ENCODE data around the gene SOX6. TPM values are rescaled to one million over a fixed set of nuclear protein-coding genes. Genes with fewer than 3 reads are reported as not detected.

Gene SOX6
- total and polyA plus RNA-seq, 2 experiments from 2014 or later: 0.03 to 0.66 TPM

DNA sequence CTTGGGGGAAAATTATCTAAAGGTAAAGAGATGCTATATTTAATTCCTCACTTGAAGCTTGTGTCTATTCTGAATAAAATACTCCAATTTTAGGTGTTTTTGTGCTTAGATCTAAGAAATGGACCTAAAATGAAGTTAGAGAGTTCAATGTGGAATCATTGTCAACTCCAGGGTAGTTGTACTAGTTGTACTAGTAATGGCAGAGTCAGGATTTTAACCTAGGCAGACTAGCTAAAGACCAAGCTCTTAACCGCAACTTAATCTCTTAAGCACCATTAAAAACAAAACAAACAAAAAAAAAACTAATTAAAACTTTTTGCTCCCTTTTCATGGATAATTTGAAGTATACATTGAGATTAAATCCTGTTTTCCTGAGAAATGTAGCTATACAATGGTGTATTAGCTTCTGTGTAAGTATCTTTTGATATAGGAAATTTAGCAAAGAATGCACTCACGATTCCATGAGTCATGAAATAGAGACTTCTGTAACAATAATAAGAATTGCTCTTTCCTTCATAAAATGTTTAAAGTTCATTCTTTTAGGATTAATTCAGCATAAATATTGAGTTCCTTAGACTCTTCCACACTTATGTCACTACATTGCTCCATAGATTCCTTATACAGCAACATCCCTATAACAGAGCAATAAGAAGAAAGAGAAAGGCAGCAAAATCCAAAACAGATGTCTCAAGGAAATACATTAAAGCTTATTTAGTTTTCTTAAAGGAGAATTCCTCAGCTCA lies 26.5 kb upstream of the SOX6 start:
- peaks cover 7% of the 10 kb centered on the region; the same call in 1 of the 2 replicates for H3K4me1 ChIP-seq (ENCODE audit: insufficient read depth)
- no peak overlapping the region for H3K27ac Mint-ChIP-seq

GRCh38 chr11:16382186-16382585 lies 25.8 kb upstream of the SOX6 start:
- no peaks in the 10 kb centered on the region for H4K20me1 ChIP-seq (replicated peaks; ENCODE audit: insufficient read depth)
- no peaks in the 10 kb centered on the region for H3K9me2 ChIP-seq (ENCODE audit: insufficient read depth)
- peaks cover 7% of the 10 kb centered on the region; the same call in 1 of the 2 replicates for H3K4me1 ChIP-seq (ENCODE audit: insufficient read depth)
- H3K36me3 Mint-ChIP-seq (ENCODE audit: low read depth): no peaks in the 10 kb centered on the region
- no peak overlapping the region for H3K4me3 Mint-ChIP-seq
- H3F3A ChIP-seq (replicated peaks; ENCODE audit: low read depth): no peaks in the 10 kb centered on the region
- H3K27ac Mint-ChIP-seq: no peak overlapping the region
- ATAC-seq: no peak
- no peak overlapping the region for H3K4me3 ChIP-seq
- no peaks in the 10 kb centered on the region for H3K27me3 ChIP-seq (ENCODE audit: insufficient read depth)
- no peak overlapping the region for H3K4me2 ChIP-seq
- no peak overlapping the region for H2AFZ ChIP-seq
- no peaks in the 10 kb centered on the region for H3K79me2 ChIP-seq (replicated peaks; ENCODE audit: insufficient read depth)
- no peak for DNase-seq (ENCODE audit: low spot score)
- no peak overlapping the region for H3K27ac ChIP-seq (ENCODE audit: low read depth)
- H3K36me3 ChIP-seq (ENCODE audit: insufficient read depth): no peaks in the 10 kb centered on the region
- no peaks in the 10 kb centered on the region for H3K9me3 Mint-ChIP-seq
- H3K4me1 Mint-ChIP-seq: no peaks in the 10 kb centered on the region; the same call in 2 of the 3 replicates
- H3K27me3 Mint-ChIP-seq (ENCODE audit: insufficient read depth, low read depth, poor library complexity): no peaks in the 10 kb centered on the region
- TF ChIP-seq STAT1 (IDR thresholded peaks at IDR 0.05; ENCODE audit: unreplicated experiment) (no peak), JUNB (IDR thresholded peaks at IDR 0.05; ENCODE audit: unreplicated experiment) (no peak)
- TF ChIP-seq, protein P1, sequence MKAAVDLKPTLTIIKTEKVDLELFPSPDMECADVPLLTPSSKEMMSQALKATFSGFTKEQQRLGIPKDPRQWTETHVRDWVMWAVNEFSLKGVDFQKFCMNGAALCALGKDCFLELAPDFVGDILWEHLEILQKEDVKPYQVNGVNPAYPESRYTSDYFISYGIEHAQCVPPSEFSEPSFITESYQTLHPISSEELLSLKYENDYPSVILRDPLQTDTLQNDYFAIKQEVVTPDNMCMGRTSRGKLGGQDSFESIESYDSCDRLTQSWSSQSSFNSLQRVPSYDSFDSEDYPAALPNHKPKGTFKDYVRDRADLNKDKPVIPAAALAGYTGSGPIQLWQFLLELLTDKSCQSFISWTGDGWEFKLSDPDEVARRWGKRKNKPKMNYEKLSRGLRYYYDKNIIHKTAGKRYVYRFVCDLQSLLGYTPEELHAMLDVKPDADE (IDR thresholded peaks at IDR 0.05): no peak

More for the DNA sequence above, 26.5 kb upstream of the SOX6 start:
- TF ChIP-seq ZNF331 (CRISPR knock-in tag; IDR thresholded peaks at IDR 0.05; ENCODE audit: low read depth): no peak
- TF ChIP-seq CREB1 (CRISPR knock-in tag; IDR thresholded peaks at IDR 0.05; ENCODE audit: low read depth): no peak
- no peak for TF ChIP-seq STAT1 (IDR thresholded peaks at IDR 0.05; ENCODE audit: unreplicated experiment)
- TF ChIP-seq, protein P2, sequence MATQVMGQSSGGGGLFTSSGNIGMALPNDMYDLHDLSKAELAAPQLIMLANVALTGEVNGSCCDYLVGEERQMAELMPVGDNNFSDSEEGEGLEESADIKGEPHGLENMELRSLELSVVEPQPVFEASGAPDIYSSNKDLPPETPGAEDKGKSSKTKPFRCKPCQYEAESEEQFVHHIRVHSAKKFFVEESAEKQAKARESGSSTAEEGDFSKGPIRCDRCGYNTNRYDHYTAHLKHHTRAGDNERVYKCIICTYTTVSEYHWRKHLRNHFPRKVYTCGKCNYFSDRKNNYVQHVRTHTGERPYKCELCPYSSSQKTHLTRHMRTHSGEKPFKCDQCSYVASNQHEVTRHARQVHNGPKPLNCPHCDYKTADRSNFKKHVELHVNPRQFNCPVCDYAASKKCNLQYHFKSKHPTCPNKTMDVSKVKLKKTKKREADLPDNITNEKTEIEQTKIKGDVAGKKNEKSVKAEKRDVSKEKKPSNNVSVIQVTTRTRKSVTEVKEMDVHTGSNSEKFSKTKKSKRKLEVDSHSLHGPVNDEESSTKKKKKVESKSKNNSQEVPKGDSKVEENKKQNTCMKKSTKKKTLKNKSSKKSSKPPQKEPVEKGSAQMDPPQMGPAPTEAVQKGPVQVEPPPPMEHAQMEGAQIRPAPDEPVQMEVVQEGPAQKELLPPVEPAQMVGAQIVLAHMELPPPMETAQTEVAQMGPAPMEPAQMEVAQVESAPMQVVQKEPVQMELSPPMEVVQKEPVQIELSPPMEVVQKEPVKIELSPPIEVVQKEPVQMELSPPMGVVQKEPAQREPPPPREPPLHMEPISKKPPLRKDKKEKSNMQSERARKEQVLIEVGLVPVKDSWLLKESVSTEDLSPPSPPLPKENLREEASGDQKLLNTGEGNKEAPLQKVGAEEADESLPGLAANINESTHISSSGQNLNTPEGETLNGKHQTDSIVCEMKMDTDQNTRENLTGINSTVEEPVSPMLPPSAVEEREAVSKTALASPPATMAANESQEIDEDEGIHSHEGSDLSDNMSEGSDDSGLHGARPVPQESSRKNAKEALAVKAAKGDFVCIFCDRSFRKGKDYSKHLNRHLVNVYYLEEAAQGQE (IDR thresholded peaks at IDR 0.05; ENCODE audit: unreplicated experiment): no peak
- TF ChIP-seq, protein P3, sequence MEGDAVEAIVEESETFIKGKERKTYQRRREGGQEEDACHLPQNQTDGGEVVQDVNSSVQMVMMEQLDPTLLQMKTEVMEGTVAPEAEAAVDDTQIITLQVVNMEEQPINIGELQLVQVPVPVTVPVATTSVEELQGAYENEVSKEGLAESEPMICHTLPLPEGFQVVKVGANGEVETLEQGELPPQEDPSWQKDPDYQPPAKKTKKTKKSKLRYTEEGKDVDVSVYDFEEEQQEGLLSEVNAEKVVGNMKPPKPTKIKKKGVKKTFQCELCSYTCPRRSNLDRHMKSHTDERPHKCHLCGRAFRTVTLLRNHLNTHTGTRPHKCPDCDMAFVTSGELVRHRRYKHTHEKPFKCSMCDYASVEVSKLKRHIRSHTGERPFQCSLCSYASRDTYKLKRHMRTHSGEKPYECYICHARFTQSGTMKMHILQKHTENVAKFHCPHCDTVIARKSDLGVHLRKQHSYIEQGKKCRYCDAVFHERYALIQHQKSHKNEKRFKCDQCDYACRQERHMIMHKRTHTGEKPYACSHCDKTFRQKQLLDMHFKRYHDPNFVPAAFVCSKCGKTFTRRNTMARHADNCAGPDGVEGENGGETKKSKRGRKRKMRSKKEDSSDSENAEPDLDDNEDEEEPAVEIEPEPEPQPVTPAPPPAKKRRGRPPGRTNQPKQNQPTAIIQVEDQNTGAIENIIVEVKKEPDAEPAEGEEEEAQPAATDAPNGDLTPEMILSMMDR (conservative IDR thresholded peaks at IDR 0.05; ENCODE audit: low read depth in 2 of 2): no peak
- no peak for TF ChIP-seq EZH2 (IDR thresholded peaks at IDR 0.05; ENCODE audit: low read depth, unreplicated experiment)
- no peaks in the 10 kb centered on the region for H3K27me3 Mint-ChIP-seq (ENCODE audit: insufficient read depth, low read depth, poor library complexity)
- H3K4me3 Mint-ChIP-seq: no peak overlapping the region
- Histone ChIP-seq H3K4me3 (no peak overlapping the region), H3F3A (replicated peaks; ENCODE audit: low read depth) (no peaks in the 10 kb centered on the region), H3K27me3 (ENCODE audit: insufficient read depth) (no peaks in the 10 kb centered on the region), H3K27ac (ENCODE audit: low read depth) (no peak overlapping the region), H3K36me3 (ENCODE audit: insufficient read depth) (no peaks in the 10 kb centered on the region), H3K4me2 (no peak overlapping the region), H2AFZ (no peak overlapping the region), H3K79me2 (replicated peaks; ENCODE audit: insufficient read depth) (no peaks in the 10 kb centered on the region), H4K20me1 (replicated peaks; ENCODE audit: insufficient read depth) (no peaks in the 10 kb centered on the region), H3K9me2 (ENCODE audit: insufficient read depth) (no peaks in the 10 kb centered on the region)
- DNase-seq (ENCODE audit: low spot score) (no peak), ATAC-seq (no peak)
- no peaks in the 10 kb centered on the region for H3K9me3 Mint-ChIP-seq
- H3K4me1 Mint-ChIP-seq: no peaks in the 10 kb centered on the region; the same call in 2 of the 3 replicates
- no peaks in the 10 kb centered on the region for H3K36me3 Mint-ChIP-seq (ENCODE audit: low read depth)

All from GM23338 (cell line).